ENCODE results near the gene RNF8. TPM values are rescaled to one million over a fixed set of nuclear protein-coding genes. Genes with fewer than 3 reads are reported as not detected.
"Not testable (repeated sequence)": the region's sequence is repeated elsewhere in the genome, so short reads cannot be mapped to it uniquely, and the experiment has no call there.

Gene RNF8
- total RNA-seq, 3 donors from 2014 or later (not counting 1 experiment from before 2014, with no cell fraction given) = 11.4 to 18.2 (median 14.0) TPM

- Histone ChIP-seq H3K9me3 (ENCODE audit: control insufficient read depth, insufficient read depth, low read length) (no peaks in the 10 kb centered on the region), H3K27me3 (ENCODE audit: control insufficient read depth, insufficient read depth, low read length) (no peaks in the 10 kb centered on the region), H3K4me1 (ENCODE audit: control insufficient read depth, insufficient read depth, low read length) (no peaks in the 10 kb centered on the region), H3K27ac (ENCODE audit: low read length) (no peak overlapping the region), H3K36me3 (ENCODE audit: control insufficient read depth, insufficient read depth, low read length) (no peaks in the 10 kb centered on the region), H3K4me3 (ENCODE audit: low read length) (no peak overlapping the region)
- 90% methylated on average over 3 of the region's 3 CpGs for WGBS (ENCODE audit: insufficient coverage)
- H3K27ac Mint-ChIP-seq = no peak overlapping the region
- no peak overlapping the region for H3K4me3 Mint-ChIP-seq
- intact Hi-C loops (cut with micrococcal nuclease) = no loop called here
- H3K36me3 Mint-ChIP-seq = no peaks in the 10 kb centered on the region
- no peak for TF ChIP-seq CTCF (IDR thresholded peaks at IDR 0.05)
- H3K27me3 Mint-ChIP-seq (ENCODE audit: low read depth in 2 of 2) = peaks cover 7 to 40% of the 10 kb centered on the region in 2 donors
- ATAC-seq (no peak), DNase-seq (no peak)
- no peaks in the 10 kb centered on the region for H3K4me1 Mint-ChIP-seq
- H3K9me3 Mint-ChIP-seq = no peaks in the 10 kb centered on the region
Measured at GRCh38 chr6:37343248-37343647, 10.5 kb upstream of the RNF8 start.

GRCh38 chr6:37344308-37344707 lies 9.5 kb upstream of the RNF8 start:
- no peak for ATAC-seq
- H3K36me3 Mint-ChIP-seq = no peaks in the 10 kb centered on the region
- H3K4me3 Mint-ChIP-seq = no peak overlapping the region
- no peak for DNase-seq
- peaks cover 7 to 41% of the 10 kb centered on the region in 2 donors for H3K27me3 Mint-ChIP-seq (ENCODE audit: low read depth in 2 of 2)
- no peaks in the 10 kb centered on the region for H3K36me3 ChIP-seq (ENCODE audit: control insufficient read depth, insufficient read depth, low read length)
- no peaks in the 10 kb centered on the region for H3K4me1 Mint-ChIP-seq
- no peak overlapping the region for H3K27ac ChIP-seq (ENCODE audit: low read length)
- WGBS (ENCODE audit: insufficient coverage) = 89% methylated on average over 3 of the region's 3 CpGs
- TF ChIP-seq CTCF (IDR thresholded peaks at IDR 0.05) = no peak
- no peaks in the 10 kb centered on the region for H3K4me1 ChIP-seq (ENCODE audit: control insufficient read depth, insufficient read depth, low read length)
- intact Hi-C loops (cut with micrococcal nuclease) = no loop called here
- no peak overlapping the region for H3K4me3 ChIP-seq (ENCODE audit: low read length)
- H3K27ac Mint-ChIP-seq = no peak overlapping the region
- H3K9me3 Mint-ChIP-seq = no peaks in the 10 kb centered on the region
- no peaks in the 10 kb centered on the region for H3K27me3 ChIP-seq (ENCODE audit: control insufficient read depth, insufficient read depth, low read length)
- no peaks in the 10 kb centered on the region for H3K9me3 ChIP-seq (ENCODE audit: control insufficient read depth, insufficient read depth, low read length)

- H3K36me3 ChIP-seq (ENCODE audit: control insufficient read depth, insufficient read depth, low read length); H3K27ac Mint-ChIP-seq; intact Hi-C loops (cut with micrococcal nuclease); ATAC-seq; H3K36me3 Mint-ChIP-seq; H3K4me1 ChIP-seq (ENCODE audit: control insufficient read depth, insufficient read depth, low read length); H3K4me3 ChIP-seq (ENCODE audit: low read length); H3K27ac ChIP-seq (ENCODE audit: low read length); H3K9me3 ChIP-seq (ENCODE audit: control insufficient read depth, insufficient read depth, low read length); H3K27me3 ChIP-seq (ENCODE audit: control insufficient read depth, insufficient read depth, low read length); H3K9me3 Mint-ChIP-seq; H3K4me1 Mint-ChIP-seq; H3K4me3 Mint-ChIP-seq; DNase-seq: not testable (repeated sequence)
- peaks cover 7 to 41% of the 10 kb centered on the region in 2 donors for H3K27me3 Mint-ChIP-seq (ENCODE audit: low read depth in 2 of 2)
- no CpG with 5 or more reads among the region's 3 CpGs for WGBS (ENCODE audit: insufficient coverage)
Measured at GRCh38 chr6:37345804-37346203, 8.0 kb upstream of the RNF8 start.

GRCh38 chr6:37347177-37347576 lies 6.6 kb upstream of the RNF8 start:
- 91% methylated on average over 3 of the region's 3 CpGs for WGBS (ENCODE audit: insufficient coverage)

More at GRCh38 chr6:37347177-37347576, 6.6 kb upstream of the RNF8 start:
- Histone ChIP-seq H3K4me1 (ENCODE audit: control insufficient read depth, insufficient read depth, low read length) (no peaks in the 10 kb centered on the region), H3K27ac (ENCODE audit: low read length) (no peak overlapping the region), H3K36me3 (ENCODE audit: control insufficient read depth, insufficient read depth, low read length) (no peaks in the 10 kb centered on the region), H3K27me3 (ENCODE audit: control insufficient read depth, insufficient read depth, low read length) (no peaks in the 10 kb centered on the region), H3K4me3 (ENCODE audit: low read length) (no peak overlapping the region), H3K9me3 (ENCODE audit: control insufficient read depth, insufficient read depth, low read length) (no peaks in the 10 kb centered on the region)
- no peak overlapping the region for H3K4me3 Mint-ChIP-seq
- intact Hi-C loops (cut with micrococcal nuclease) = no loop called here
- H3K27ac Mint-ChIP-seq = no peak overlapping the region
- no peak for TF ChIP-seq CTCF (IDR thresholded peaks at IDR 0.05)
- H3K27me3 Mint-ChIP-seq (ENCODE audit: low read depth in 2 of 2) = peaks cover 7 to 41% of the 10 kb centered on the region in 2 donors
- H3K9me3 Mint-ChIP-seq = no peaks in the 10 kb centered on the region
- ATAC-seq (no peak), DNase-seq (no peak)
- H3K4me1 Mint-ChIP-seq = no peaks in the 10 kb centered on the region
- H3K36me3 Mint-ChIP-seq = no peaks in the 10 kb centered on the region

Measured in natural killer cell (primary cell).